Activated CD4-positive, alpha-beta T cell treated with anti-CD3 and anti-CD28 coated beads for 48 hours (primary cell): ENCODE measurements around the gene LIMK2.
"Not testable (repeated sequence)": the region's sequence is repeated elsewhere in the genome, so short reads cannot be mapped to it uniquely, and the experiment has no call there.

Source experiments
- DNase-seq: peaks from one replicate; pipeline ENCODE4 v3.0.0-alpha.2; 2020

The LIMK2 gene

GRCh38 chr22:31211862-31212730, at the start of gene LIMK2:
Gene LIMK2 (plus strand): TSS chr22:31212298. CDS start chr22:31212409, 111 bp downstream.
- peak; percentile 98 for DNase-seq

- no peak for DNase-seq
Observed at GRCh38 chr22:31170971-31171370, 41.1 kb upstream of the LIMK2 start.

- DNase-seq: not testable (repeated sequence)
Observed at GRCh38 chr22:31171734-31172133, 40.4 kb upstream of the LIMK2 start.

- DNase-seq: no peak
Observed at GRCh38 chr22:31173386-31174145, 38.5 kb upstream of the LIMK2 start.

- DNase-seq: no peak
Observed at GRCh38 chr22:31176923-31177322, 35.2 kb upstream of the LIMK2 start.

GRCh38 chr22:31177420-31178162, 34.5 kb upstream of the LIMK2 start:
- DNase-seq: no peak

GRCh38 chr22:31178859-31179258, 33.2 kb upstream of the LIMK2 start:
- no peak for DNase-seq

- DNase-seq: no peak
Observed at GRCh38 chr22:31179345-31179744, 32.8 kb upstream of the LIMK2 start.

- no peak for DNase-seq
Observed at GRCh38 chr22:31184015-31184414, 28.1 kb upstream of the LIMK2 start.

- DNase-seq: no peak
Observed at GRCh38 chr22:31185056-31185455, 27.0 kb upstream of the LIMK2 start.

- no peak for DNase-seq
Observed at GRCh38 chr22:31187627-31188026, 24.5 kb upstream of the LIMK2 start.

GRCh38 chr22:31192513-31192912, 19.6 kb upstream of the LIMK2 start:
- DNase-seq: no peak

- DNase-seq: no peak
Observed at GRCh38 chr22:31193092-31193491, 19.0 kb upstream of the LIMK2 start.

- not testable (repeated sequence) for DNase-seq
Observed at GRCh38 chr22:31194681-31195080, 17.4 kb upstream of the LIMK2 start.

- no peak for DNase-seq
Observed at GRCh38 chr22:31199187-31199586, 12.9 kb upstream of the LIMK2 start.

GRCh38 chr22:31204352-31204984, 7.6 kb upstream of the LIMK2 start:
- DNase-seq: not testable (repeated sequence)

- DNase-seq: not testable (repeated sequence)
Observed at GRCh38 chr22:31205059-31205458, 7.0 kb upstream of the LIMK2 start.

GRCh38 chr22:31206460-31206859, 5.6 kb upstream of the LIMK2 start:
- not testable (repeated sequence) for DNase-seq

- peak; percentile 55 for DNase-seq
Observed at GRCh38 chr22:31206896-31207687, 5.0 kb upstream of the LIMK2 start.

GRCh38 chr22:31210556-31211421, 1.3 kb upstream of the LIMK2 start:
- peak; percentile 18 for DNase-seq

GRCh38 chr22:31211482-31211861, 626 bp upstream of the LIMK2 start:
- no peak for DNase-seq
